ENCODE measurements around the gene JAML. TPM values are rescaled to one million over a fixed set of nuclear protein-coding genes. Genes with fewer than 3 reads are reported as not detected.

Gene JAML
- polyA plus RNA-seq, 1 donor (not counting 4 experiments of a cell fraction or from before 2014, with no cell fraction given) = 0.01 TPM

- Histone ChIP-seq H4K20me1 (ENCODE audit: control insufficient read depth, extremely low read depth, insufficient read depth, low read length) (no peaks in the 10 kb centered on the region), H3K27me3 (ENCODE audit: control insufficient read depth, extremely low read depth, insufficient read depth, low read length) (no peaks in the 10 kb centered on the region), H3K79me2 (ENCODE audit: control insufficient read depth, insufficient read depth, low read length) (no peaks in the 10 kb centered on the region), H3K9me1 (ENCODE audit: control insufficient read depth, extremely low read depth, insufficient read depth, low read length) (no peaks in the 10 kb centered on the region), H3K4me3 (ENCODE audit: control insufficient read depth in 2 of 3, extremely low read depth in 1 of 3, insufficient read depth in 2 of 3, low read depth in 1 of 3, low read length in 3 of 3) (no peak overlapping the region), H3K4me1 (ENCODE audit: control insufficient read depth, extremely low read depth, insufficient read depth, low read length) (peaks cover 37% of the 10 kb centered on the region), H3K27ac (ENCODE audit: control insufficient read depth, insufficient read depth, low read length) (no peak overlapping the region), H3K36me3 (ENCODE audit: control insufficient read depth in 2 of 2, extremely low read depth in 1 of 2, insufficient read depth in 2 of 2, low read length in 2 of 2) (no peaks in the 10 kb centered on the region), H3K9me3 (ENCODE audit: control insufficient read depth, low read depth, low read length) (no peaks in the 10 kb centered on the region), H3K4me2 (ENCODE audit: control insufficient read depth, extremely low read depth, insufficient read depth, low read depth, low read length) (no peak overlapping the region), H2AFZ (ENCODE audit: control insufficient read depth, low read length) (no peak overlapping the region), H3K9ac (ENCODE audit: control insufficient read depth, extremely low read depth, insufficient read depth, low read length) (no peak overlapping the region)
- no peak for FAIRE-seq
- TF ChIP-seq EZH2 (IDR thresholded peaks at IDR 0.05; ENCODE audit: low read length) = no peak
- TF ChIP-seq CTCF (optimal IDR thresholded peaks at IDR 0.05 in 1 of 3, IDR thresholded peaks at IDR 0.05 in 1 of 3, conservative IDR thresholded peaks at IDR 0.05 in 1 of 3; ENCODE audit: extremely low read depth in 1 of 3, insufficient read depth in 2 of 3, low read length in 3 of 3) = no peak
- dilution Hi-C loops (cut with MboI; ENCODE audit: extremely low pct_ligation_motif_present, low sequenced_read_pairs) = no loop called here
- no peak for DNase-seq (ENCODE audit: low read depth, low spot score)
Measured at GRCh38 chr11:118144301-118145268, 80.2 kb downstream of the JAML start.

Small RNAs within 50 kb of the gene (small RNA-seq; reads per million reads assigned to genes)
- gene HSPE1P18 (ENCODE audit: insufficient read length in 3 of 3, low read depth in 3 of 3, low replicate concordance in 1 of 3) = 0 reads per million in 3 experiments

Other genes starting within 250 kb of the JAML start
- gene IL10RA, start 238.6 kb downstream of the JAML start, polyA plus RNA-seq = 0.04 to 0.23 TPM (median 0.14 TPM) in 3 replicates
- 0.69 to 1.7 TPM (median 1.2 TPM) in 3 replicates for gene TMPRSS4, start 147.9 kb downstream of the JAML start, polyA plus RNA-seq
- gene SMIM35, start 138.0 kb downstream of the JAML start, polyA plus RNA-seq = not detected in 3 replicates
- 6.3 to 10.8 TPM (median 7.7 TPM) in 3 replicates for gene SCN4B, start 72.2 kb downstream of the JAML start, polyA plus RNA-seq
- gene SCN2B, start 48.4 kb downstream of the JAML start, polyA plus RNA-seq = 0.48 to 0.59 TPM (median 0.56 TPM) in 3 replicates
- 6.3 to 7.9 TPM (median 6.5 TPM) in 3 replicates for gene MPZL3, start 27.4 kb upstream of the JAML start, polyA plus RNA-seq
- gene MPZL2, start 39.3 kb upstream of the JAML start, polyA plus RNA-seq = 98.4 to 237 TPM (median 225 TPM) in 3 replicates
- gene CD3E, start 79.7 kb upstream of the JAML start, polyA plus RNA-seq = 0.06 TPM in 1 of 3 replicates, not detected in the others
- not detected in 3 replicates for gene CD3D, start 117.7 kb upstream of the JAML start, polyA plus RNA-seq
- gene CD3G, start 119.3 kb upstream of the JAML start, polyA plus RNA-seq = not detected in 3 replicates
- 11.9 to 19.5 TPM (median 14.8 TPM) in 3 replicates for gene UBE4A, start 134.6 kb upstream of the JAML start, polyA plus RNA-seq
- 259 to 463 TPM (median 338 TPM) in 3 replicates for gene ATP5MG, start 176.6 kb upstream of the JAML start, polyA plus RNA-seq
- 7.6 to 14.5 TPM (median 11.7 TPM) in 3 replicates for gene KMT2A, start 211.5 kb upstream of the JAML start, polyA plus RNA-seq